Activated T-helper 1 cell treated with anti-CD3 and anti-CD28 coated beads, Interleukin-2, amount 50 U/mL, for 16 hours (primary cell): ENCODE results near the gene UBE2R2.
A peak's percentile ranks its signal among the peaks of the same experiment; 100 is the strongest.
"Not testable (repeated sequence)": the region's sequence is repeated elsewhere in the genome, so short reads cannot be mapped to it uniquely, and the experiment has no call there.

ENCODE experiments used
- DNase-seq, 2 donors: peaks; one replicate each; pipeline ENCODE4 v3.0.0-alpha.2; 2020; ENCODE audit warnings: low read depth in 1 of 2, low spot score in 1 of 2

UBE2R2 gene

DNA sequence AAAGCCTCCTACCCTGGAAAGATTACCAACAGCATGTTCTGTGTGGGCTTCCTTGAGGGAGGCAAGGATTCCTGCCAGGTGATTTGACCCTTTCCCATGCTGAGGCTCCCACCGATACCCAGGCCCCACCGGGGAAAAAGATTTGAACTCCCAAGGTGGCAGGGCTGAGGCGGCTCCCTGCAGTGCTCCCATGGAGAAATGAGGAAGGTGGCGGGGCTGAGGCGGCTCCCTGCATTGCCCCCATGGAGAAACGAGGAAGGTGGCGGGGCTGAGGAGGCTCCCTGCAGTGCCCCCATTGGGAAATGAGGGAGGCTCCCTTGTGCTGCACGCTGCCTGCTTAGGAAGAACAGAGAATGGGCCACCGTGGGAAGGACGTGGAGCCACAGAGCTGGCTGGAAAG, 18.4 kb upstream of the UBE2R2 start:
- DNase-seq: no peak

DNA sequence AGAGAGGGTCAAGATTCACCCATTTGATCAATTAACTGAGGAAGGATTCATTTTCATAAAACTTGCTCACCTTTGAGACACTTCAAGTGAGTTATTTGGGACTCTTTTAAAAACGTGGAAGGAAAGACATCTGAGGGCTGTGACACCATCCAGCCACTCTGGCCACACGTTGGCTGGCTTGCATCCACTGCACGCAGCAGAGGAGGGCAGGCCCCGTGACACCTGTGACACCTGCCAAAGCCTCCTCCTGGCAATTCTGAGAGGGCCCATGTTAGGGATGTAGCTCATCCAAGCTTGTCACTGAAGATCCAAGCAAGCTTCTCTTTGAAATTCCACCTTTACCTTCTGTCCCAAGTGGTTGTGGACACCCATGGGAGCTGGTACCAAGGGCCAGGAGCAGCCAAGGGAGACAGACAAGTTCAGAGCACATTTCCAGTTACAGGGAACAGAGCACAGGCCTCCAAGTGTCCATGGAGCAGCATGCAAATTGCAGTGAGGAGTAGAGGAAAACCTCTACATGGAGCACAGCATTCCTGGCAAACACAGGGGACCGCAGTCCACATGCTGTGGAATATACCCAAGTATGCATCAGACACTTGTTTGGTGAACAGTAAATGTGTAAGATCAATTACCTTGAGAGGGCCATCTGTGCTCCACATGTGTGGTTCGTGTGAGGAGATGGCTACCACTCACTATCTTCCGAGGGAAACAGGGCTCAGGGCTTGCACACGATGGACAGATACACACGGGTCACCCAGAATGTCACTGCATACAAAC, 16.8 kb upstream of the UBE2R2 start:
- DNase-seq: no peak

DNA sequence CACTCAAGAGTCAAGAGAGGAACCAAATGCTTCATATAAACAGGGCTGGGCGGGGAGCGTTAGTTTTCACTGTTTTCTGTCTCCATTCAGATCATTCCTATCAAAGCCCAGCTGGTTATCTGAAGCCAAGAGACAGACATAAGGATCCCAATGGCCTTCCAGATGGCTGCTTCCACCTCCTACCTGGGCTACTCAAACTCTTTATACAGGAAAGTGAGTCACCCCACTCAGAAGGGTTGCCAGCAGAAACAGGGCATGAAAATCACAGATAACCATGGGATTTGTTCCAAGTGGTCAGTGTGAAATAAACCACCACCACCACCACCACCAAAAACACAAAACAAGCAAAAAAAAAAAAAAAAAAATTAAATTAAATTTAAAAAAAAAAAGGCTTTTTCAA, 16.1 kb upstream of the UBE2R2 start:
- DNase-seq: no peak

DNA sequence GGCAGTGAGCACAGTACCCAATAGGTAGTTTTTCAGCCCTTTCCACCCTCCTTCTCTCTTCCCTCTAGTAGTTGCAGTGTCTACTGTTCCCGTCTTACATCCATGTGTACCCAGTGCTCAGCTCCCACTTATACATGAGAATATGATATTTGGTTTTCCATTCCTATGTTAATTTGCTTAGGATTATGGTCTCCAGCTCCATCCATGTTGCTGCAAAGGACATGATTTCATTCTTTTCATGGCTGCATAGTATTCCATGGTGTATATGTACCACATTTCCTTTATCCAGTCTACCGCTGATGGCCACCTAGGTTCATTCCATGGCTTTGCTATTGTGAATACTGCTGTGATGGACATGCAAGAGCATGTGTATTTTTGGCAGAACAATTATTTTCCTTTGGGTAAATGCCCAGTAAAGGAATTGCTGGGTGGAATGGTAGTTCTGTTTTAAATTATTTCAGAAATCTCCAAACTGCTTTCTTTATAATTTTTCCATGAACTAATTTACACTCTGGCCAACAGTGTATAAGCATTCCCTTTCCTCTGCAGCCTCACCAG, 14.9 kb upstream of the UBE2R2 start:
- DNase-seq: not testable (repeated sequence)

DNA sequence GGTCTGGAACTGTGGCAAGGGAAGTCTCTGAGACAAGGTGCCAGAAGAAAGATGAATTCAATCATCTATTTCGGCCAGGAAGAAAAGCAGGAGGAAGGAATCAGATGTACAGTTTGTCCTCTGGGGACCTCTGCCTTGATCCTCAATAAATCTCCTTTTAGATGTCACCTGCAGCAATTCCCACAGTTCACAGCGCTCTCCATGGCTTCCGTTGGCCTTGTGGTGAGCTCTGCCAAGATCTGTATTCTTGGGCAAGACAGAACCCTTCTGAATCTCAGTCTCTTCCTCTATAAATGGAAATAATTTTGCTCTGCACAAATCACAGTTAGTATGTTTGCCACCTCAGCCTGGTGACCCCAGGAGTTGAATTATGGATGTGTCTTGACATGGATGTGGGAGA, 12.8 kb upstream of the UBE2R2 start:
- DNase-seq: not testable (repeated sequence)

DNA sequence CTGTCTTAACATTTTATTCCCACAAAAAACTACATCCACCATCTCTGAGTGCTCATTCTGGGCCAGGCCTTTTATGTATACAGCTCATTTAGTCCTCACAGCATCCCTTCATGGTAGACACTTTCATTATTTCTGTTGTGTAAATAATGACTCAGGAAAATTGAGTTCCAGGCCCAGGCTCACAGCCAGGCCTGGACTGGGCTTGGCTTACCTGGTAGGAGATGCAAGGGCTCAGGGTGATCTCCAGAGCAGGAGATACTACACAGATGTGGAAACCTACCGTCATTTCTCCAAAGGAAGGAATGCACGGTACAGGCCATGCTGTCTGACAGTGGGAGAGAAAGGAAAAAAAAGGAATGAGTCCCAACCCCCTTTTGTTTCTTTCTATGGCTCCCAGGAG, 9.8 kb upstream of the UBE2R2 start:
- not testable (repeated sequence) for DNase-seq

DNA sequence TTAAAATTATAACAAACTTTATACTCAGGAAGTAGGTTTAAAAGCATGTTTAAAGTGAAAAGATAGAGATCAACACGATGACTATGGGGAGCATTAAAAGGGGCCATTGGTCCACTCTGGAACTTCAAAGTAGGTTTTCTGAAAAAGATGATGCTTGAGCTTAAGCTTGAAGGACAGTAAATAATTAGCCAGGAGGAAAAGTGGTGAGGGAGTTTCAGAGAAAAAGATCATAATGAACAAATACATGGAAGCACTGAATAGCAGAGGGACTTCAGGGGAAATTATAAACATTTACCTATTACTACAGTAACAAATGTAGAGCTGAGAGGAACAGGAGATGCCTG, 8.0 kb upstream of the UBE2R2 start:
- DNase-seq: not testable (repeated sequence)

DNA sequence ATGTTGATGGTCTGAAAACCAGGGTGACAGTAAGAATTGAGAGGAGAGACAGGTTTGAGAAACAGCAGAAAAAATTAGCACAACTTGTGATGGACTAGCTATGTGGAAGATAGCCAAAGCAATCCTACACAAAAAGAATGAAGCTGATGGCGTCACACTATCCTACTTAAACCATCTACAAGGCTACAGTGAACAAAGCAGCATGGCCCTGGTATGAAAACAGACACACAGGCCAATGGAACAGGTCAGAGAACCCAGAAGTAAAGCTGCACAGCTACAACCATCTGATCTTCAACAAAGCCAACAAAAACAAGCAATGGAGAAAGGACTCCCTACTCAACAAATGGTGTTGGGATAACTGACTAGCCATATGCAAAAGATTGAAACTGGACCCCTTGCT, 7.5 kb upstream of the UBE2R2 start:
- no peak for DNase-seq

DNA sequence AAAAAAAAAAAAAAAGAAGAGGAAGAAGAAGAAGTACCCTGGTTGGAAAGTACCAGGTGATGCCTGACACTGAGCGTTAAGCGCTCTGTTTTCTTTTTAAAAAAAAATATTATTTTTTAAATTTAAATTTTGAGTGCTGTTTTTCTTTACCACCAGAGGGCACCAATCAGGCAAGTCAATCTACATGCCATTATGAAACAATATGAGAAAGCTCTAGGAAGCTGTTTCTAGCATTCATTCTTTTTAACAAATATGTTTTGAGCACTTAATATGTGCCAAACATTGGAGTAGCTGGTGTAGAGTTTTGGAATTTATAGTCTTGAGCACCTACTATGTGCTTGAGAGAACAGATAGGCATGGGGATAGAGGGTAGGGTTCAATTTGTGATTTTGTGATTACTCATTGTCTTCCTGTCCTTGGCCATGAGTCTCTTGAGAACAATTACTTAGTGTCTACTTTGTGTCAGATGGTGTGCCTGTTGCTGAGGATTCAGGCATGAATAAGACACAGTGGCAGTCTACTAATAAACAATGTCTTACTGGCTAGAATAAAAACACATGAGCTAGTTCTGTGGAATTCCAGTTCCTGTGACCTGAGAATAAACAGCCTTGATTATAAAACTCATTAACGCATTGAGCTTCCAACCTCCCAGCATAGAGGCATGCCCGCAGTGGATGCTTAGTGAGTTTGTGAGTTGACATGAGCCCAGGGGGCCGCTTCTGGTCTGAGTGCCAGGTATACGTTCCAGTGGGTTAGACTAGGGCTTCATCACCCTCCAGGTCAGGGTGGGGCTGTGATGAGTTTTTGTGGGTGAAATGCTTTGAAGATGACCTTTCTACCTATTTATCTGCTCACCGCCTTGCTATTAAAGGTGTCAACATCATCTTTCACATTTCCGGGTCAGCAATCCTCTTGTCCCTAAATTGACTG, 3.0 kb upstream of the UBE2R2 start:
- no peak for DNase-seq

DNA sequence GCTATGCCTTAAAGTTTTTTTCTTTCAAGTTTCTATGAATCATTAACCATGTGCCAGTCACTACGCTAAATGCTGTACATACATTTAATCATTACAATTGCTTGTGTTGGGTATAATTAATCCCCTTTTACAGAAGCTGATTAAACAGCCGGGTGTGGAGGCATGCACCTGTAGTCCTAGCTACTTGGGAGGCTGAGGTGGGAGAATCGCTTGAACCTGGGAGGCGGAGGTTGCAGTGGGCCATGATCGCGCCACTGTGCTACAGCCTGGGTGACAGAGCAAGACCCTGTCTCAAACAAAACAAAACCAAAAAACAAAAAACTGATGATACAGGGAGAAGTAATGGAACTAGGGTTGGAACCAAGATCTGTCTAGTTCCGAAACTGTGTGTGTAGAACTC, 1.2 kb upstream of the UBE2R2 start:
- no peak for DNase-seq

DNA sequence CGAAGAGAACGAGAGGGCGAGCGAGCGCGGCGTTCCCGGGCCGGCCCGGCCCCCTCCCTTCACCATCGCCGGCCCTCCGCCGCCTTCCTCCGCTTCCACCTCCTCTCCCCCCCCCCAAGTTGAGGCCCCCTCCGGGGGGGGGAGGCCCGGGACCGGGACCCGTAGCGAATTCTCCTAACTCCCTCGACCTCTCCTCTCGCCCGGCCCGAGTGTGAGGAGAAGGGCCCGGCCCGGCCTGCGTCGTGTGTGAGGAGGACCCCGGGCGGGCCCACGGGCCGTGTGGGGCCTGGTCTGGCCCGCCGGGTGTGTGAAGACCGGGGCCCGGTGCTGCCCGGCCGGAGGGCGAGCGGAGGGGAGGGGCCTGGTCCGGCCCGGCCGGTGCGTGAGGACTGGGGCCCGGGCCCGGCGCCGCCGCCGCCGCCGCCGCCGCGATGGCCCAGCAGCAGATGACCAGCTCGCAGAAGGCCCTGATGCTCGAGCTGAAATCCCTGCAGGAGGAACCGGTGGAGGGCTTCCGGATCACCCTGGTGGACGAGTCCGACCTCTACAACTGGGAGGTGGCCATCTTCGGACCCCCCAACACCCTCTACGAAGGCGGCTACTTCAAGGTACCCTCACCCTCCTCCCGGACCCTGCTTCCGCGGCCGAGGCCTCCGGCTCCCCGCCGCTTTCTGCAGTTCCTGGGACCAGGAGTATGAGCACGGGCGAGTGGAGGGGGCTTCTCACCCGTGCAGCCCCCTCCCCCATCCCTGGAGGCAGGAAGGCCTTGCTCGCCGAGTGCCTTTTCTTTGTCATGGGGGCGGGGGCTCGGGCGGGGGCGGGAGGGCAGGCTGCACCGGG, 587 bp downstream of the UBE2R2 start:
- DNase-seq: peak; percentile 16 to 30

DNA sequence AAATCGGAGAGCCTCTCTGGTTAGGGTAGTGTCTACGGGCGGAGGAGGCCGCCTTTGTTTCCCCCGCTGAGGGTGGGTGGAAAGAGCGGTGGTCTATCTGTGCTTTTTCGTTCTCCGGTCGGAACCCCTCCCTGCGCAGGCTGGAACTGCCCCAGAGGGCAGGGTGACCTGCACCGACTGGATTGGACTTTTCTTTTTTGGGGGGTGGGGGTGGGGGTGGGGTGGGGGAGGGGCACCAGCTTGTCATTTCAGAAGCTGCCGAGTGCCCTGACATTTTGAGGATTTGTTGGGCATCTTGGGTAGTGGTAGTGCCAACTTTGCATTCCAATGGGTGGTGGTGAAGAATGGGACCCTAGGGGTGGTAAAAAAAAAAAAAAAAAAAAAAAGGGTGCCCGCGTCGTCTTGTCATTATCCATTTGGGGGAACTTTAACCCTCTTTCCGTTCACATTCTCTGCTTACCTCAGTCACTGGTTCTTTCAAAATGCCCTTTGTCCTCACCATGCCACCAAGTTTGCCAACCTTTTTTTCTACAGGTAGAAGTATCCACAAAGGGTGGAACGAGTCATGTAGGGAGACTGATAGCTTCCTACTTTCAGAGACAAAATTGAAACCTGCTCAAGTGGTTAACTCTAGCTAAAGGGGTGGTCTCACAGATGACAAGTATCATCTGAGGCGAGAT, 1.3 kb downstream of the UBE2R2 start:
- no peak for DNase-seq

DNA sequence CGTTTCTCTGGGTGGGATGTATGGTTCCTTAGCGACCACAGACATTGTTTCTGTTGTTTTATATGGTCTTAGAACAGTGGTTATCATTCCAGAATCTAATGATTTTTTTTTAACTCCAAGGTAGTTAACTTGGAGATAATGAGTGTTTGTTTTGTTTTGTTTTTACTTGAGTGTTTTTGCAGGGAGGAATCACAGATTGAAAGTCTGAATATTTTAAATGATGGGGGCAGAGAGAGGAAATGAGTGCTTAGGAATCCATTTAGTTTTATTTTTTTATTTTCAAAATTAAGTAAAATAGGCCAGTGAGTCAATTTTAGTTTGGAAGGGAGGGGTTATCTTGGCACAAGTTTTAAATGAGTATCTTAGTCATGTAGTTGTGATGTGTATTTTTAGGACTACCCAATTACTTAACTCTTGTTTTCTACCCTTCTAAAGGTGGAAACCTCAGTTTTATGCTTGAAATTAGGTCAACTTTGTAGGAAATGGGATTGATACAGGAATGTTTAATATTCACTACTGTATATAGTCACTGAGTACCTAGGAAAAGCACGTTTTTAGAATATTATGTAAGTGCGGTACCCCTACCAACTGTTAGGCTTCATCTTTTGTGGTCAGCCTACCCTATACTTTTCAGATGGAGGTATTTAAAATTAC, 2.0 kb downstream of the UBE2R2 start:
- DNase-seq: no peak

DNA sequence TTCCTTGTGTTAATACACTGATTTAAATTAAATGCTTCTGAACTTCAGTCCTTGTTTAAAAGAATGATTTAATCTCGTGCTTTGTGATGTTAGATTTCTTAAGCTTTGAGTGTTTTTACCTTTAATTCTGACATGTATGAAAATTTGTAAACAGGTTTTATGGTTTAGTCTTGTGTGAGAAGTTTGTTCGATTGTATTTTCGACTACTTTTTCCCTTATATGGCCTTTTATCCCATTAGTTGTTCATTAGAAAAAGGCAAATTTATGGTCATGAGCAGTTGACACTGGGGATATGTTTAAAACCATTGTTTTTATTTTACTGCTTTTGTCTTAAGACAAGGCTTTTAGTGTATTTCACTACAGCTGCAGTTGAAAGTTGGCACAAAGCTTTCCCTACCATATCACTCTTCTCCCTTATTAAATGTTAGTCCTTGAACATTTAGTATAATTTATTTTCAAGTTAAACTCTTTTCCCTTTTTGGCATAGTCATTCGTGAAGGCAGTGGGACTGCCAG, 3.3 kb downstream of the UBE2R2 start:
- no peak for DNase-seq

DNA sequence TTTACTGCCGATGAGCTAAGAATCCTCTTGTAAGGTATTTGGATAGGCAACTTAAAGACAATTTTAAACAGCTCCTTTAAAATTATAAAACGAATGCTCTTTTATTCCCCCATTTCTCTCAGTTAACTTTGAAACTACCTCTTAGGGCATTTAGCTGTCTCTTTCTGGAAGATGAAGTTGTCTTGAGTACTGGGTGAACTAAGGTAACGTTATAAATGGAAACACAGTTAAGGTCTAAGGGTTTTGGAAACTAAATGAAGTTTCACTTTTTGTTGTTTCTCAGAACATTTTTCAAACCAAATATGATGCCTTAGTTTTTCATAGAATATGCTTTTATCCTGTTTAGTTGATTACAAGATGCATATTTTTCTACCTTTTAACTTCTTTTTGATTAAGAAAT, 6.8 kb downstream of the UBE2R2 start:
- DNase-seq: no peak

DNA sequence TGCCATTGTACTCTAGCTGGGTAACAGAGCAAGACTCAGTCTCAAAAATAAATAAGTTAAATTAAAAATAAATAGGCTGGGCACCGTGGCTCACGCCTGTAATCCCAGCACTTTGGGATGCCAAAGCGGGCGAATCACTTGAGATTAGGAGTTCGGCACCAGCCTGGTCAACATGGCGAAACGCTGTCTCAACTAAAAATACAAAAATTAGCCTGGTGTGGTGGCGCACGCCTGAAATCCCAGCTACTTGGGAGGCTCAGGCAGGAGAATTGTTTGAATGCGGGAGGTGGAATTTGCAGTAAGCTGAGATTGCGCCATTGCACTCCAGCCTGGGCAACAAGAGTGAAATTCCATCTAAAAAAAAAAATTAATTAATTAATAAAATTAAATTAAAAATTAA, 10.3 kb downstream of the UBE2R2 start:
- not testable (repeated sequence) for DNase-seq

DNA sequence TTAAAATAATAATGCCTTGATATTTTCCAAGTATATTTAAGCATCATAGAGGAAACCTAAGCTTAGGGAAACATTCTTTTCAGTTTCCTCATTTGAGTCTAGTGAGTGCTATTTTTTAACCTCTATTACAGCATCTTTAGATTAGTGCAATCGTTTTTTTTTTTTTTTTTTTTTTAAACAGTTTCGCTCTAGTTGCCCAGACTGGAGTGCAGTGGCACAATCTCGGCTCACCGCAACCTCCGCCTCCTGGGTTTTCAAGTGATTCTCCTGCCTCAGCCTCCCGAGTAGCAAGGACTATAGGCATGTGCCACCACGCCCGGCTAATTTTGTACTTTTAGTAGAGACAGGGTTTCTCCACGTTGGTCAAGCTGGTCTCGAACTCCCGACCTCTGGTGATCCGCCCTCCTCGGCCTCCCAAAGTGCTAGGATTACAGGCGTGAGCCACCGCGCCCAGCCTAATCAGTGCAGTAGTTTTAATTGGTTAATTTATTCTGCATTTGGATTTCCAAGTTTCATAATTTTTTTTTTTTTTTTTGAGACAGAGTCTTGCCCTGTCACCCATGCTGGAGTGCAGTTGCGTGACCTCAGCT, 12.8 kb downstream of the UBE2R2 start:
- not testable (repeated sequence) for DNase-seq

DNA sequence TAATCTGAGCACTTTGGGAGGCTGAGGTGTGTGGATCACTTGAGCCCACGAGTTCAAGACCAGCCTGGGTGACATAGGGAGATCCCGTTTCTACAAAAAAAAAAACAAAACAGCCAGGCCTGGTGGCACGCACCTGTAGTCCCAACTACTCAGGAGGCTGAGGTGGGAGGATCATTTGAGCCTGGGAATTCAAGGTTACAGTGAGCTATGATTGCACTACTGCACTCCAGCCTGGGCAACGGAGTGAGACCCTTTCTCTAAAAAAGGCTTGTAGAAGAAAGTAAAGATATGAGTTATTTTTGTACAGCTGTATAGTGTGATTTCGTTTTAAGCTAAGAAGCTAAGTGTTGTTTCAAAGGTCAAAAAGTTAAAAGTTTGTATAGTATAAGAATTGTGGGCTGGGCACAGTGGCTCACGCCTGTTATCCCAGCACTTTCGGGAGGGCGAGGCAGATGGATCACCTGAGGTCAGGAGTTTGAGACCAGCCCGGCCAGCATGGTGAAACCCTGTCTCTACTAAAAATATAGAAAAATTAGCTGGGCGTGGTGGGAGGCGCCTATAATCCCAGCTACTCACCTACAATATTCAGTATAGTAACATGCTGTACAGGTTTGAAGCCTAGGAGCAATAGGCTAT, 18.8 kb downstream of the UBE2R2 start:
- no peak for DNase-seq

DNA sequence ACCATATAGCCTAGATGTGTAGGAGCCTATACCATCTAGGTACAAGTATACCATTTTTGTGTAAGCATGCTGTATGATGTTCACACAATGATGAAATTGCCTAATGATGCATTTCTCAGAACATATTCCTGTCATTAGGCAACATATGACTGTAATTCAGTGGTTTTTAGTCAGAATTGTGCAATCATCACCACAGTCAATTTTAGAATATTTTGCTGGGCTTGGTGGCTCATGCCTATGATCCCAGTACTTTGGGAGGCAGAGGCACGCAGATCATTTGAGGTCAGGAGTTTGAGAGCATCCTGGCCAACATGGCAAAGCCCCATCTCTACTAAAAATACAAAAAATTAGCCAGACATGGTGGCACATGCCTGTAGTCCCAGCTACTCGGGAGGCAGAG, 19.3 kb downstream of the UBE2R2 start:
- not testable (repeated sequence) for DNase-seq
